Measurements from ENCODE around the gene GPR161.

The GPR161 gene

GRCh38 chr1:168042362-168042761 is 94.4 kb downstream of the GPR161 start:
- TF ChIP-seq CTCF (conservative IDR thresholded peaks at IDR 0.05; ENCODE audit: low read length) = no peak
- no peak for TF ChIP-seq EZH2phosphoT487 (IDR thresholded peaks at IDR 0.05; ENCODE audit: borderline replicate concordance)
- Histone ChIP-seq H3K4me1 (ENCODE audit: insufficient read depth, low read length, poor library complexity, severe bottlenecking) (no peaks in the 10 kb centered on the region), H3F3A (ENCODE audit: low read depth) (no peaks in the 10 kb centered on the region), H3K9me3 (ENCODE audit: insufficient read depth, low read depth, low read length) (no peaks in the 10 kb centered on the region), H4K20me1 (ENCODE audit: insufficient read depth, low read length, poor library complexity, severe bottlenecking) (no peaks in the 10 kb centered on the region), H3K79me2 (ENCODE audit: insufficient read depth, low read length) (no peaks in the 10 kb centered on the region), H3K9me2 (replicated peaks; ENCODE audit: low read depth, low read length) (no peaks in the 10 kb centered on the region), H3K4me2 (ENCODE audit: low read depth, low read length, poor library complexity, severe bottlenecking) (no peak overlapping the region), H3K4me3 (ENCODE audit: low read length, poor library complexity, severe bottlenecking) (no peak overlapping the region), H3K27me3 (ENCODE audit: insufficient read depth, low read length, poor library complexity, severe bottlenecking) (no peaks in the 10 kb centered on the region), H2AFZ (ENCODE audit: low read length) (no peak overlapping the region), H3K9ac (ENCODE audit: low read depth, low read length, poor library complexity, severe bottlenecking) (no peak overlapping the region), H3K36me3 (ENCODE audit: insufficient read depth, low read length) (peaks cover 30% of the 10 kb centered on the region; the same call in 1 of the 2 replicates)

GRCh38 chr1:168035345-168035744 is 101.4 kb downstream of the GPR161 start:
- Histone ChIP-seq H3F3A (ENCODE audit: low read depth) (no peaks in the 10 kb centered on the region), H3K4me2 (ENCODE audit: low read depth, low read length, poor library complexity, severe bottlenecking) (no peak overlapping the region), H3K4me1 (ENCODE audit: insufficient read depth, low read length, poor library complexity, severe bottlenecking) (no peaks in the 10 kb centered on the region), H4K20me1 (ENCODE audit: insufficient read depth, low read length, poor library complexity, severe bottlenecking) (no peaks in the 10 kb centered on the region), H3K36me3 (ENCODE audit: insufficient read depth, low read length) (no peaks in the 10 kb centered on the region), H3K79me2 (ENCODE audit: insufficient read depth, low read length) (no peaks in the 10 kb centered on the region), H3K9me3 (ENCODE audit: insufficient read depth, low read depth, low read length) (no peaks in the 10 kb centered on the region), H3K9me2 (replicated peaks; ENCODE audit: low read depth, low read length) (no peaks in the 10 kb centered on the region), H3K4me3 (ENCODE audit: low read length, poor library complexity, severe bottlenecking) (no peak overlapping the region), H3K9ac (ENCODE audit: low read depth, low read length, poor library complexity, severe bottlenecking) (no peak overlapping the region), H3K27me3 (ENCODE audit: insufficient read depth, low read length, poor library complexity, severe bottlenecking) (no peaks in the 10 kb centered on the region), H2AFZ (ENCODE audit: low read length) (no peak overlapping the region)
- TF ChIP-seq CTCF (conservative IDR thresholded peaks at IDR 0.05; ENCODE audit: low read length) (no peak), EZH2phosphoT487 (IDR thresholded peaks at IDR 0.05; ENCODE audit: borderline replicate concordance) (no peak)

- Histone ChIP-seq H3K27me3 (ENCODE audit: insufficient read depth, low read length, poor library complexity, severe bottlenecking) (no peaks in the 10 kb centered on the region), H3K4me2 (ENCODE audit: low read depth, low read length, poor library complexity, severe bottlenecking) (no peak overlapping the region), H3K9me2 (replicated peaks; ENCODE audit: low read depth, low read length) (no peaks in the 10 kb centered on the region), H3K4me3 (ENCODE audit: low read length, poor library complexity, severe bottlenecking) (no peak overlapping the region), H3K9ac (ENCODE audit: low read depth, low read length, poor library complexity, severe bottlenecking) (no peak overlapping the region), H3K9me3 (ENCODE audit: insufficient read depth, low read depth, low read length) (no peaks in the 10 kb centered on the region), H3K36me3 (ENCODE audit: insufficient read depth, low read length) (no peaks in the 10 kb centered on the region), H3K4me1 (ENCODE audit: insufficient read depth, low read length, poor library complexity, severe bottlenecking) (no peaks in the 10 kb centered on the region), H3K79me2 (ENCODE audit: insufficient read depth, low read length) (no peaks in the 10 kb centered on the region), H3F3A (ENCODE audit: low read depth) (no peaks in the 10 kb centered on the region), H4K20me1 (ENCODE audit: insufficient read depth, low read length, poor library complexity, severe bottlenecking) (no peaks in the 10 kb centered on the region), H2AFZ (ENCODE audit: low read length) (no peak overlapping the region)
- TF ChIP-seq EZH2phosphoT487 (IDR thresholded peaks at IDR 0.05; ENCODE audit: borderline replicate concordance) (no peak), CTCF (conservative IDR thresholded peaks at IDR 0.05; ENCODE audit: low read length) (no peak)
Measured at GRCh38 chr1:168032029-168032428, 104.7 kb downstream of the GPR161 start.
